ENCODE data around the gene ZNF574.

- TF ChIP-seq, protein P1, sequence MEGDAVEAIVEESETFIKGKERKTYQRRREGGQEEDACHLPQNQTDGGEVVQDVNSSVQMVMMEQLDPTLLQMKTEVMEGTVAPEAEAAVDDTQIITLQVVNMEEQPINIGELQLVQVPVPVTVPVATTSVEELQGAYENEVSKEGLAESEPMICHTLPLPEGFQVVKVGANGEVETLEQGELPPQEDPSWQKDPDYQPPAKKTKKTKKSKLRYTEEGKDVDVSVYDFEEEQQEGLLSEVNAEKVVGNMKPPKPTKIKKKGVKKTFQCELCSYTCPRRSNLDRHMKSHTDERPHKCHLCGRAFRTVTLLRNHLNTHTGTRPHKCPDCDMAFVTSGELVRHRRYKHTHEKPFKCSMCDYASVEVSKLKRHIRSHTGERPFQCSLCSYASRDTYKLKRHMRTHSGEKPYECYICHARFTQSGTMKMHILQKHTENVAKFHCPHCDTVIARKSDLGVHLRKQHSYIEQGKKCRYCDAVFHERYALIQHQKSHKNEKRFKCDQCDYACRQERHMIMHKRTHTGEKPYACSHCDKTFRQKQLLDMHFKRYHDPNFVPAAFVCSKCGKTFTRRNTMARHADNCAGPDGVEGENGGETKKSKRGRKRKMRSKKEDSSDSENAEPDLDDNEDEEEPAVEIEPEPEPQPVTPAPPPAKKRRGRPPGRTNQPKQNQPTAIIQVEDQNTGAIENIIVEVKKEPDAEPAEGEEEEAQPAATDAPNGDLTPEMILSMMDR (IDR thresholded peaks at IDR 0.05): no peak
- TF ChIP-seq POLR2AphosphoS5 (IDR thresholded peaks at IDR 0.05; ENCODE audit: low read depth, low read length) (no peak), REST (IDR thresholded peaks at IDR 0.05; ENCODE audit: insufficient read depth in 1 of 2, low read depth in 2 of 2, low read length in 1 of 2) (no peak), TCF7L2 (IDR thresholded peaks at IDR 0.05; ENCODE audit: low read depth, low read length) (no peak), SIN3A (IDR thresholded peaks at IDR 0.05; ENCODE audit: borderline replicate concordance, insufficient read depth, low read depth, low read length) (no peak)
These were observed 2.1 kb downstream of the ZNF574 start for GRCh38 chr19:42078058-42078457.
